Testis (tissue), 3 donors: ENCODE results near the gene GBF1. TPM values are rescaled to one million over a fixed set of nuclear protein-coding genes. Genes with fewer than 3 reads are reported as not detected.

ENCODE experiments used
- DNase-seq: peaks from one replicate; pipeline ENCODE4 v3.0.0-alpha.2; 2019
- H3K27ac ChIP-seq, 2 donors: fragments of 200-600 bp; sonication (generic); one replicate each; pipeline ENCODE4 v1.5.1; 2019
- H3K27me3 ChIP-seq: fragments of 200-600 bp; sonication (generic); one replicate; pipeline ENCODE4 v1.5.1; 2019
- H3K36me3 ChIP-seq: fragments of 200-600 bp; sonication (generic); one replicate; pipeline ENCODE4 v1.5.1; 2017; ENCODE audit warnings: low read depth; ENCODE audit errors: missing control alignments
- H3K4me1 ChIP-seq: fragments of 200-600 bp; sonication (generic); one replicate; pipeline ENCODE4 v1.5.1; 2019
- H3K4me3 ChIP-seq, 2 donors: fragments of 200-600 bp; sonication (generic); one replicate each; pipeline ENCODE4 v1.5.1; 2017 to 2019
- H3K9me3 ChIP-seq: fragments of 200-600 bp; sonication (generic); one replicate; pipeline ENCODE4 v1.5.1; 2017
- POLR2A ChIP-seq: fragments of 450-650 bp; IDR thresholded peaks from one replicate; pipeline ENCODE4 v1.6.1; 2017; ENCODE audit warnings: antibody characterized with exemption, mild to moderate bottlenecking, moderate library complexity
- WGBS, 2 donors: methylation state at CpG; one replicate each; pipeline ENCODE4 v1.1.5; 2018; 5-methylcytosine and 5-hydroxymethylcytosine counted together
- intact Hi-C: fragments of 100-400 bp; cut with DNase I; formaldehyde crosslinking; loops from one replicate; pipeline ENCODE4 v1.15.1; 2023; ENCODE audit warnings: low total_unique reads
- polyA plus RNA-seq: library from polyadenylated mRNA; stranded (reverse); fragments of 350-450 nt; fragmentation: Illumina TruSeq; extraction: RNeasy Lipid Tissue Mini Kit (QIAGEN cat#74804); gene quantifications from one replicate; pipeline ENCODE4 v1.2.3, GENCODE V29; 2014; ENCODE audit warnings: low read depth, low replicate concordance; ENCODE audit not compliant: insufficient read depth
- total RNA-seq, 2 donors: library from RNA; depleted of rRNA; stranded (reverse); fragments of >200 nt; gene quantifications; one replicate each; pipeline ENCODE4 v1.2.3, GENCODE V29; 2016
- TF ChIP-seq, protein P1 (sequence below), 3 experiments: fragments of 450-650 bp in 2 of 3; fragments of 200-600 bp in 1 of 3; sonication (generic) in 1 of 3; IDR thresholded peaks; one replicate each; pipeline ENCODE4 v1.5.1; 2016 to 2019; ENCODE audit warnings: antibody characterized with exemption in 3 of 3, mild to moderate bottlenecking in 2 of 3, moderate library complexity in 1 of 3

Gene GBF1
- total and polyA plus RNA-seq, 3 donors from 2014 or later: 58.2 to 76.4 (median 72.1) TPM

DNA sequence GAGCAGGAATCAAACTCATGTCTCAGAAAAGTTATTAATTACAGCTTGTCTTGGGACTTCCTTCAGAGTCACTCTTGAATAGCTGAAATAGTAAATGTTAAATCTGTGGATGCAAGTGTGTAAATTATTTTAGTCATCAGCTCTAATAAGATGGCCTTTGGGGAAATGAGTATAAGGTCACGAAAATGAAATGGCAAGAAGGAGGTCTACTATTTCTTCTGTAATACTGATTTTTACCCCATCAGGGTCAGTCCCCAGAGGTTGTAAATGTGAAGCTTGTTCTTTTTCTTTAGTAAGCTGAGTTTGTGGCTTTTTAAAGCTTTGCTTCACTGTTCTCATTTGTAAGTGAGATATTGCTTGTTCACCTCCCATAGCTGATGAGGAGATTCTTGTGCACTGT lies 63.9 kb downstream of the GBF1 start:
- H3K4me3 ChIP-seq: no peak overlapping the region
- H3K9me3 ChIP-seq: no peaks in the 10 kb centered on the region
- no peak overlapping the region for H3K27ac ChIP-seq
- TF ChIP-seq, protein P1, sequence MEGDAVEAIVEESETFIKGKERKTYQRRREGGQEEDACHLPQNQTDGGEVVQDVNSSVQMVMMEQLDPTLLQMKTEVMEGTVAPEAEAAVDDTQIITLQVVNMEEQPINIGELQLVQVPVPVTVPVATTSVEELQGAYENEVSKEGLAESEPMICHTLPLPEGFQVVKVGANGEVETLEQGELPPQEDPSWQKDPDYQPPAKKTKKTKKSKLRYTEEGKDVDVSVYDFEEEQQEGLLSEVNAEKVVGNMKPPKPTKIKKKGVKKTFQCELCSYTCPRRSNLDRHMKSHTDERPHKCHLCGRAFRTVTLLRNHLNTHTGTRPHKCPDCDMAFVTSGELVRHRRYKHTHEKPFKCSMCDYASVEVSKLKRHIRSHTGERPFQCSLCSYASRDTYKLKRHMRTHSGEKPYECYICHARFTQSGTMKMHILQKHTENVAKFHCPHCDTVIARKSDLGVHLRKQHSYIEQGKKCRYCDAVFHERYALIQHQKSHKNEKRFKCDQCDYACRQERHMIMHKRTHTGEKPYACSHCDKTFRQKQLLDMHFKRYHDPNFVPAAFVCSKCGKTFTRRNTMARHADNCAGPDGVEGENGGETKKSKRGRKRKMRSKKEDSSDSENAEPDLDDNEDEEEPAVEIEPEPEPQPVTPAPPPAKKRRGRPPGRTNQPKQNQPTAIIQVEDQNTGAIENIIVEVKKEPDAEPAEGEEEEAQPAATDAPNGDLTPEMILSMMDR (IDR thresholded peaks at IDR 0.05): no peak
- TF ChIP-seq POLR2A: no peak
- 85 to 100% methylated on average over 1 of the region's 1 CpG for WGBS, 2 donors
- no peaks in the 10 kb centered on the region for H3K36me3 ChIP-seq
- H3K27me3 ChIP-seq: no peaks in the 10 kb centered on the region
- no peak for DNase-seq
- H3K4me1 ChIP-seq: no peaks in the 10 kb centered on the region
- intact Hi-C loops: no loop called here

DNA sequence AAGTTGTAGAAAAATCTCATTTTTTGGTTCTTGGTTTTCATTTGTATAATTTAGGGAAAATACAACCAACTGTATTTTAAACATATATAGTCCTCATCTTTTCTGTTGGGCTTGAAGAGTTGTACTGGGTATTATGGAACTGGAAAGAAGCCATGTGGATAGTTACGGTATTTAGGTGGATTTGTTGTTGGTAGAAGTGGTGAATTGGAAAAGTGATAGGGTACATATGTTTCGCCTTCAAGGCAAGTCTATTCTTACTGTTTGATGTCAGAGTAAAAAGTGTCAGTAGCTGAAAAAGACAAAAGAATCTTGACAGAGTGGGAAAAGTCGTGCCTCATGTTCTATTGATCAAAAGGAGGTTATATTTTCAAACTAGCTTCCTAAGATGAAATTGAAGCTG lies 64.6 kb downstream of the GBF1 start:
- H3K9me3 ChIP-seq: no peaks in the 10 kb centered on the region
- H3K27me3 ChIP-seq: no peaks in the 10 kb centered on the region
- no peak for DNase-seq
- no peaks in the 10 kb centered on the region for H3K4me1 ChIP-seq
- intact Hi-C loops: no loop called here
- no peak overlapping the region for H3K27ac ChIP-seq
- TF ChIP-seq, protein P1 (IDR thresholded peaks at IDR 0.05): no peak
- 88 to 93% methylated on average over 3 of the region's 3 CpGs for WGBS, 2 donors
- H3K36me3 ChIP-seq: no peaks in the 10 kb centered on the region
- no peak overlapping the region for H3K4me3 ChIP-seq

DNA sequence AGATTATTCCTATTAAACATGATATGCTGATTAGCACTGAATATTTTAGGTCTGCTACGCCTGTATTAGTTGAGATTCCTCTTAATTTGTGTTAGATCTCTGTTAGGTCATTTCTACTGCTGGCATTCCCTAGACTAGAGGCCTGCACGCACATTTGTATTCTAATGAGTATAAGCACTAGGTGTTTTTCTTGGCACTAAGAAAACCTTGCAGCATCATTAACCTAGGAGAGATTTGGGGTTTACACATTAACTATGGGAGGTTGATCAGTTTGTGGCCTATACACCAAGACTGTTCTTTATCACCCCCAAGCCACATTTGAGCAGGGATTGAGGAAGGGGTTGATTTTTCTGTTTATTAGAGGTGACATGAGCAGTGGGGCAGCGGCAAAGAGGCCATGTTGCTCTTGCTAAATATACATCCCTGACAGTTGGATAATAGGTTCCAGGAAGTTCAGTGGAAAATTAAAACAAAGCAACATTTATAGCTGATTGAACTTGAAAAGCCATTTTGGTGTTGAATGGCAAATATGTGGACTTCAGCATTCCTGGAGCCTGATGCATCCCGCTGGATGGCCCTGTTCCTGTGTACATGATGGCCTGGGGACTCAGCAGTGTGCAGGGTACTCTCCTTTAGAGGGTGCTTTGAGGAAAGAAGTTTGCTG lies 65.2 kb downstream of the GBF1 start:
- Histone ChIP-seq H3K27me3 (no peaks in the 10 kb centered on the region), H3K4me3 (no peak overlapping the region), H3K27ac (no peak overlapping the region), H3K9me3 (no peaks in the 10 kb centered on the region), H3K4me1 (no peaks in the 10 kb centered on the region), H3K36me3 (no peaks in the 10 kb centered on the region)
- TF ChIP-seq, protein P1 (IDR thresholded peaks at IDR 0.05): no peak
- intact Hi-C loops: no loop called here
- WGBS, 2 donors: 92% methylated on average over 4 of the region's 4 CpGs
- no peak for DNase-seq

DNA sequence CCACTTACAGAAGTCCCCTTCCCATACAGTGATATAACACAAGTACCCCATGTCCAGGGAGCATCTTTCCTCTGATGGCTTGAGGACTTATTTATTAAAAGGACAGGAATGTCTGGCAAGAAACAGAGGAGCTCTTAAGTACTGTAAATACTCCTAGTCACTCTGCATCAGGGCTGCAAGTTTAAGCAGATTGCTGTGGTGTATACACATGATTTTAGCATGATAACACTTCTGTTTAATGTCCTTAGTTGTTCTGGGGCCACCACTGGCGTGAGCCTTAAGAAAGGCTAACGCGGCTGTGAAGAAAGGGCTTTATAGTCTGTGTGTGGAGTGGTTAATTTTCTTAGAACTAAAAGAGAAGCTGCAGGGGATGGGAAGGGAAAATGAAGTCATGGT lies 65.7 kb downstream of the GBF1 start:
- H3K27me3 ChIP-seq: no peaks in the 10 kb centered on the region
- DNase-seq: no peak
- H3K4me1 ChIP-seq: no peaks in the 10 kb centered on the region
- H3K36me3 ChIP-seq: no peaks in the 10 kb centered on the region
- H3K27ac ChIP-seq: no peak overlapping the region
- H3K9me3 ChIP-seq: no peaks in the 10 kb centered on the region
- WGBS, 2 donors: 95 to 100% methylated on average over 3 of the region's 3 CpGs
- TF ChIP-seq POLR2A: no peak
- TF ChIP-seq, protein P1 (IDR thresholded peaks at IDR 0.05): no peak
- intact Hi-C loops: no loop called here
- no peak overlapping the region for H3K4me3 ChIP-seq

DNA sequence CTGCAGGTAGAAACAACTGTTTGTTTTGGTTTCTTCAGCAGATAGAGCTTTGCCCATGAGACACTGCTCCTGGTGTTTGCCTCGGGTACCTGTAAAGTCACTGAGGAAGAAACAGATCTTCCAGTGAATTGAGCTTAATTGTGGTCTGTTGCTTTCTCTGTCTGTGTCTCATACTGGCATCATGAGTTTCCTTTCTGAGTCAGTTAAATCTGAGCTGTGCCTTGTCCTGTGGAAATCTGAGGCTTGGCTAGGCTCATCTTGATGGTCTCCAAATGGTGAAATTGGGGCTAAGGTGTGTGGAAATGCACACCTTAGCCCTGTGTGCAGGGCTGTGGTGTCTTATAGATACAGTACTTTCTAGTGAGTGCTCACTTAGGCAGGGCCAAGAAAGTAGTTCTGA lies 67.4 kb downstream of the GBF1 start:
- Histone ChIP-seq H3K27ac (no peak overlapping the region), H3K9me3 (no peaks in the 10 kb centered on the region), H3K4me1 (no peaks in the 10 kb centered on the region), H3K4me3 (no peak overlapping the region), H3K36me3 (no peaks in the 10 kb centered on the region), H3K27me3 (no peaks in the 10 kb centered on the region)
- TF ChIP-seq, protein P1 (IDR thresholded peaks at IDR 0.05): no peak
- TF ChIP-seq POLR2A: no peak
- no peak for DNase-seq
- intact Hi-C loops: no loop called here
- 83 to 86% methylated on average over 1 of the region's 1 CpG for WGBS, 2 donors
